Measurements from ENCODE around the gene TXNL1. TPM values are rescaled to one million over a fixed set of nuclear protein-coding genes. Genes with fewer than 3 reads are reported as not detected.

TXNL1 gene
- total RNA-seq, 2 donors from 2014 or later: 47.1 to 52.8 TPM

DNA sequence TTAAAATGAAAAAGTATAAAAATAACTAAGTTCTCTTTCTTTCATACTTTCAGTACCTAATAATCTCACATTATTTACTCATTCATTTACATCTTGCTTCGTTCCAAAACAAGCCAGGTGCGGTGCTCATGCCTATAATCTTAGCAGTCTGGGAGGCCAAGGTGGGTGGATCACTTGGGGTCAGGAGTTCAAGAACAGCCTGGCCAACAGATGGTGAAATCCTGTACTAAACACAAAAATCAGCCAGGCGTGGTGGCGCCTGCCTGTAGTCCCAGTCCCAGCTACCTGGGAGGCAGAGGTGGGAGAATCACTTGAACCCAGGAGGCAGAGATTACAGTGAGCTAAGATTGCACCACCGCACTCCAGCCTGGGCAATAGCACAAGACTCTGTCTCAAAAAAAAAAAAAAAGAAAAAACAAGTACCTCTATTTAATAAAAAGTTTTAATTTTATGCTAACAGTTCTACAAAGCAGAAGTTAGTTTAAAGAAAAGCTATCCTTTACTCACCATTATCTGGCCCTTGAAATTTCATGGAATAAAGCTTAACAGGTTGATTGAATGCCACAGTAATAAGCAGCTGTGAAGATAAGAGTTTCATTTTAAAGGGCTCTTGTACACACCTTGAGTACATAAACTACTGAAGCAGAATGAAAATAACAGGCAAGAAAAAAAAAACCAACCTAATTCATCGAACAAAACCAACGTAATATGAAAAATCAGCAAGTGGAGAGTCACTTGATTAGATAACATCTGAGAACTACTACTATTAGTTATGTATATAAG, 22.5 kb downstream of the TXNL1 start:
- no peaks in the 10 kb centered on the region for H3K9me3 ChIP-seq
- H3K4me1 ChIP-seq (ENCODE audit: control insufficient read depth in 1 of 2, low read depth in 2 of 2): no peaks in the 10 kb centered on the region
- DNase-seq (ENCODE audit: low spot score): no peak
- no peak overlapping the region for H3K27ac ChIP-seq
- TF ChIP-seq, protein P1, sequence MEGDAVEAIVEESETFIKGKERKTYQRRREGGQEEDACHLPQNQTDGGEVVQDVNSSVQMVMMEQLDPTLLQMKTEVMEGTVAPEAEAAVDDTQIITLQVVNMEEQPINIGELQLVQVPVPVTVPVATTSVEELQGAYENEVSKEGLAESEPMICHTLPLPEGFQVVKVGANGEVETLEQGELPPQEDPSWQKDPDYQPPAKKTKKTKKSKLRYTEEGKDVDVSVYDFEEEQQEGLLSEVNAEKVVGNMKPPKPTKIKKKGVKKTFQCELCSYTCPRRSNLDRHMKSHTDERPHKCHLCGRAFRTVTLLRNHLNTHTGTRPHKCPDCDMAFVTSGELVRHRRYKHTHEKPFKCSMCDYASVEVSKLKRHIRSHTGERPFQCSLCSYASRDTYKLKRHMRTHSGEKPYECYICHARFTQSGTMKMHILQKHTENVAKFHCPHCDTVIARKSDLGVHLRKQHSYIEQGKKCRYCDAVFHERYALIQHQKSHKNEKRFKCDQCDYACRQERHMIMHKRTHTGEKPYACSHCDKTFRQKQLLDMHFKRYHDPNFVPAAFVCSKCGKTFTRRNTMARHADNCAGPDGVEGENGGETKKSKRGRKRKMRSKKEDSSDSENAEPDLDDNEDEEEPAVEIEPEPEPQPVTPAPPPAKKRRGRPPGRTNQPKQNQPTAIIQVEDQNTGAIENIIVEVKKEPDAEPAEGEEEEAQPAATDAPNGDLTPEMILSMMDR (IDR thresholded peaks at IDR 0.05): no peak
- no peaks in the 10 kb centered on the region for H3K27me3 ChIP-seq (replicated peaks; ENCODE audit: insufficient read depth)
- no peak for ATAC-seq (ENCODE audit: insufficient number of reproducible peaks, low FRiP score, low read depth)
- no peak overlapping the region for H3K4me3 ChIP-seq
- H3K36me3 ChIP-seq: peaks cover 26% of the 10 kb centered on the region

GRCh38 chr18:56606618-56607017, 31.8 kb downstream of the TXNL1 start:
- no peaks in the 10 kb centered on the region for H3K9me3 ChIP-seq
- ATAC-seq (ENCODE audit: insufficient number of reproducible peaks, low FRiP score, low read depth): no peak
- no peak for DNase-seq (ENCODE audit: low spot score)
- peaks cover 8% of the 10 kb centered on the region for H3K36me3 ChIP-seq
- TF ChIP-seq, protein P1 (IDR thresholded peaks at IDR 0.05): no peak
- H3K4me3 ChIP-seq: no peak overlapping the region
- H3K4me1 ChIP-seq (ENCODE audit: control insufficient read depth in 1 of 2, low read depth in 2 of 2): peaks cover 10 to 11% of the 10 kb centered on the region in 2 donors
- no peaks in the 10 kb centered on the region for H3K27me3 ChIP-seq (replicated peaks; ENCODE audit: insufficient read depth)
- no peak overlapping the region for H3K27ac ChIP-seq

DNA sequence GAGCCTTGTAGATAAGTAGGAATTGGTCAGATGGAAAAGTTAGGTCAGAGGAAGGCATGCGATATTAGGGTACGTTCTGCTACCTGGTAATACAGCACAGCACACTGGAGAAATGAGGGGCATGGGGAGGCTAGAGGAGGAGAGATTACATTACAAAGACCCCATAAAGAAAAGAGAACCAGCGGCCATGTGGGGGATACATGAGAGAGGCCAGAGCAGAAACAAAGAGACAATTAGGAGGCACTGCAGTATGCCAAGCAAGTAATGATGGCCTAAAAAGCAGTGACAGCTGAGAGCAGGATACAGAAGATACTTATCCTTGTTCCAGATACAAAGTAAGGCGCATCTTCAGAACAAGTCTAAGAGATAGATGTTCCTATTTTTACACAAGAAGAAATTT, 40.0 kb downstream of the TXNL1 start:
- Histone ChIP-seq H3K27ac (no peak overlapping the region), H3K27me3 (replicated peaks; ENCODE audit: insufficient read depth) (no peaks in the 10 kb centered on the region), H3K4me3 (no peak overlapping the region), H3K9me3 (no peaks in the 10 kb centered on the region), H3K4me1 (ENCODE audit: control insufficient read depth in 1 of 2, low read depth in 2 of 2) (peaks cover 5 to 10% of the 10 kb centered on the region in 2 donors), H3K36me3 (no peaks in the 10 kb centered on the region)
- ATAC-seq (ENCODE audit: insufficient number of reproducible peaks, low FRiP score, low read depth): no peak
- TF ChIP-seq, protein P1 (IDR thresholded peaks at IDR 0.05): no peak
- no peak for DNase-seq (ENCODE audit: low spot score)

GRCh38 chr18:56593906-56594305, 44.5 kb downstream of the TXNL1 start:
- TF ChIP-seq, protein P1 (IDR thresholded peaks at IDR 0.05): no peak
- Histone ChIP-seq H3K36me3 (no peaks in the 10 kb centered on the region), H3K27ac (no peak overlapping the region), H3K4me3 (no peak overlapping the region), H3K4me1 (ENCODE audit: control insufficient read depth in 1 of 2, low read depth in 2 of 2) (peaks cover 0 to 6% of the 10 kb centered on the region in 2 donors), H3K27me3 (replicated peaks; ENCODE audit: insufficient read depth) (no peaks in the 10 kb centered on the region), H3K9me3 (no peaks in the 10 kb centered on the region)
- ATAC-seq (ENCODE audit: insufficient number of reproducible peaks, low FRiP score, low read depth): no peak
- DNase-seq (ENCODE audit: low spot score): no peak

GRCh38 chr18:56580026-56580425, 58.4 kb downstream of the TXNL1 start:
- no peak overlapping the region for H3K27ac ChIP-seq
- ATAC-seq (ENCODE audit: insufficient number of reproducible peaks, low FRiP score, low read depth): no peak
- H3K4me1 ChIP-seq (ENCODE audit: control insufficient read depth in 1 of 2, low read depth in 2 of 2): peaks cover 2 to 10% of the 10 kb centered on the region in 2 donors
- no peaks in the 10 kb centered on the region for H3K9me3 ChIP-seq
- TF ChIP-seq, protein P1 (IDR thresholded peaks at IDR 0.05): no peak
- H3K27me3 ChIP-seq (replicated peaks; ENCODE audit: insufficient read depth): no peaks in the 10 kb centered on the region
- no peak overlapping the region for H3K4me3 ChIP-seq
- no peak for DNase-seq (ENCODE audit: low spot score)
- no peaks in the 10 kb centered on the region for H3K36me3 ChIP-seq

All from thoracic aorta (tissue), 2 donors.